Kidney (tissue), 14 donors: ENCODE measurements around the gene LEMD2. TPM values are rescaled to one million over a fixed set of nuclear protein-coding genes. Genes with fewer than 3 reads are reported as not detected.
A peak's percentile ranks its signal among the peaks of the same experiment; 100 is the strongest.

Source experiments
- DNase-seq, 5 donors: peaks; one replicate each; pipeline ENCODE4 v3.0.0-alpha.2; 2013 to 2020
- FAIRE-seq: peaks from 2 replicates; lab custom pipeline; 2012; peaks lifted over from hg19 to GRCh38; lab: Jason Lieb, UNC
- H3K27ac ChIP-seq, 2 donors: one replicate each; pipeline ENCODE4 v1.7.0; 2013; ENCODE audit warnings: low read depth in 2 of 2, low read length in 2 of 2, inconsistent platforms in 1 of 2
- H3K27me3 ChIP-seq: one replicate; pipeline ENCODE4 v1.7.1; 2013; ENCODE audit warnings: low read length, inconsistent platforms; ENCODE audit not compliant: control insufficient read depth, insufficient read depth
- H3K36me3 ChIP-seq, 3 donors: one replicate each; pipeline versions ENCODE4 v1.7.0 to v1.7.1; 2013; ENCODE audit warnings: low read length in 3 of 3, control low read depth in 1 of 3, inconsistent platforms in 1 of 3; ENCODE audit not compliant: insufficient read depth in 3 of 3, control insufficient read depth in 2 of 3
- H3K4me1 ChIP-seq, 3 donors: one replicate each; pipeline versions ENCODE4 v1.7.0 to v1.7.1; 2013; ENCODE audit warnings: low read length in 3 of 3, inconsistent platforms in 1 of 3, low read depth in 1 of 3; ENCODE audit not compliant: control insufficient read depth in 2 of 3, insufficient read depth in 2 of 3
- H3K4me3 ChIP-seq, 3 donors: one replicate each; pipeline versions ENCODE4 v1.7.0 to v1.8.1; 2013; ENCODE audit warnings: low read length in 3 of 3, control low read depth in 1 of 3, inconsistent platforms in 1 of 3
- H3K9ac ChIP-seq, 3 donors: one replicate each; pipeline versions ENCODE4 v1.7.0 to v1.7.1; 2013; ENCODE audit warnings: low read length in 3 of 3, control low read depth in 1 of 3, inconsistent platforms in 1 of 3
- H3K9me3 ChIP-seq, 3 donors: one replicate each; pipeline versions ENCODE4 v1.7.0 to v1.7.1; 2013; ENCODE audit warnings: low read length in 3 of 3, control low read depth in 1 of 3, inconsistent platforms in 1 of 3; ENCODE audit not compliant: control insufficient read depth in 2 of 3, insufficient read depth in 1 of 3
- CTCF ChIP-seq: IDR thresholded peaks from 3 replicates; pipeline ENCODE4 v1.5.1; 2012; ENCODE audit warnings: mild to moderate bottlenecking, moderate library complexity, borderline replicate concordance; ENCODE audit not compliant: insufficient read depth; ENCODE audit errors: extremely low read depth
- intact Hi-C: fragments of 100-400 bp; cut with DNase I; formaldehyde crosslinking; loops from one replicate; pipeline ENCODE4 v1.11.1; 2022
- polyA plus RNA-seq: library from polyadenylated mRNA; stranded (reverse); fragments of 350-450 nt; fragmentation: Illumina TruSeq; extraction: RNeasy Lipid Tissue Mini Kit (QIAGEN cat#74804); gene quantifications from one replicate; pipeline ENCODE4 v1.2.3, GENCODE V29; 2014; ENCODE audit warnings: low read depth, low replicate concordance; ENCODE audit not compliant: insufficient read depth
- total RNA-seq: library from RNA; stranded (reverse); fragmentation: NEBNext Ultra II Directional; extraction: Animal tissue kit (Norgen Biotek cat#: 25700); gene quantifications from one replicate; pipeline ENCODE4 v1.2.1, GENCODE V29; 2021
- donor health status: control.
- donor health status: control.
- donor health status: control.
- donor health status: control.
- donor health status: control.
- donor health status: DM: yes; HTN: yes; CAD: no.
- donor health status: Normal renal cell carcinoma (clear cell type).

LEMD2 gene
- total and polyA plus RNA-seq, 2 donors from 2014 or later = 36.4 to 57.1 TPM

DNA sequence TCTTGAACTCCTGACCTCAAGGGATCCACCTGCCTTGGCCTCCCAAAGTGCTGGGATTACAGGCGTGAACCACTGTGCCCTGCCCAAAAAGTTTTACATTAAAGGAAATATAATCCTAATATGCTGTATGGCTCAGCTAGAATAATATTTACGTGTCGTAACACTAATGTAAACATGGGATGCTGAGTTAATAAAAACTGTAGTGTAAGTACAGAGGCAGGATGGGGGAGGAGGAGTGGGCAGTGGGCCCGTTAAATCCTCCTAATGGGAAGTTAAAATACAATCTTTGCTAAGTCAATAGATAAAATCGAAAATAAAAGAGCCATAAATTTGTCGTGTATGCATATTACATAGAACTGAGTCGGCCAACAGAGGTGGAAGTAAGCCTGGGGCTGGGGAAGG, 30.1 kb downstream of the LEMD2 start:
- no peaks in the 10 kb centered on the region for H3K36me3 ChIP-seq
- no peak overlapping the region for H3K4me3 ChIP-seq
- H3K9me3 ChIP-seq = no peaks in the 10 kb centered on the region
- DNase-seq (peak in 1 of 5 donors; percentile 65), FAIRE-seq (no peak)
- H3K27me3 ChIP-seq = no peaks in the 10 kb centered on the region
- H3K9ac ChIP-seq = no peak overlapping the region
- H3K27ac ChIP-seq = no peak overlapping the region
- intact Hi-C loops = no loop called here
- H3K4me1 ChIP-seq = peaks cover 0 to 10% (median 6%) of the 10 kb centered on the region in 3 donors
- no peak for TF ChIP-seq CTCF

- intact Hi-C loops = no loop called here
- DNase-seq (no peak), FAIRE-seq (no peak)
- H3K36me3 ChIP-seq = no peaks in the 10 kb centered on the region
- no peaks in the 10 kb centered on the region for H3K27me3 ChIP-seq
- H3K4me3 ChIP-seq = no peak overlapping the region
- no peak overlapping the region for H3K9ac ChIP-seq
- H3K4me1 ChIP-seq = peaks cover 0 to 10% (median 6%) of the 10 kb centered on the region in 3 donors
- no peaks in the 10 kb centered on the region for H3K9me3 ChIP-seq
- TF ChIP-seq CTCF = no peak
- no peak overlapping the region for H3K27ac ChIP-seq
These were observed 31.0 kb downstream of the LEMD2 start for GRCh38 chr6:33757906-33758305.

GRCh38 chr6:33757113-33757512, 31.8 kb downstream of the LEMD2 start:
- Histone ChIP-seq H3K27ac (no peak overlapping the region), H3K4me3 (no peak overlapping the region), H3K9ac (no peak overlapping the region), H3K36me3 (no peaks in the 10 kb centered on the region), H3K27me3 (no peaks in the 10 kb centered on the region), H3K4me1 (peaks cover 0 to 7% (median 6%) of the 10 kb centered on the region in 3 donors), H3K9me3 (no peaks in the 10 kb centered on the region)
- TF ChIP-seq CTCF = no peak
- no peak for DNase-seq
- intact Hi-C loops = no loop called here
- no peak for FAIRE-seq
